GM12875 (cell line): ENCODE data around the gene MSRB3.
"Not testable (repeated sequence)": the region's sequence is repeated elsewhere in the genome, so short reads cannot be mapped to it uniquely, and the experiment has no call there.

ENCODE experiments used
- H3K4me3 ChIP-seq: one replicate; pipeline ENCODE4 v1.5.1; 2011; ENCODE audit warnings: low read depth, low read length, control low read depth
- TF ChIP-seq, protein P1 (sequence below): IDR thresholded peaks from 2 replicates; pipeline ENCODE4 v1.5.1; 2011; ENCODE audit warnings: low read depth, mild to moderate bottlenecking, control low read depth, inconsistent platforms, low read length, moderate library complexity, borderline replicate concordance; ENCODE audit not compliant: insufficient read depth

MSRB3 gene

DNA sequence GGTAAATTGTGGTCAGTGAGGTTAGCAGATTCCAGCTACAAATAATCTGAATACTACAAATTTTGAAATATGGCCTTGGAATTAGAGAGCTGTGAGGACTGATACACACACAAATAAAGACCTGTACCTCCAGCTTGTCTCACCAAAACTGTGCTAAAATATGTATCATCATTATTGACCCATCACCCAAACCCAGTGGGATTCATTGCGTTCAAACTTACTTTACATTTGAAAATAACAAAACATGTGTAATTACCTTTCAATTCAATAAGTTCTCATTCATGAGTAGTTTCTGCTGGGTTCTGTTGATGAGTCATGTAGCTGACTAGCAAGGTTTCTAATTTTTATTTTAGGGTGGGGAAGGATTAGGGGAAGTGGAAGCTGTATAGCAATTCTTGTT is 170.9 kb downstream of the MSRB3 start:
- TF ChIP-seq, protein P1, sequence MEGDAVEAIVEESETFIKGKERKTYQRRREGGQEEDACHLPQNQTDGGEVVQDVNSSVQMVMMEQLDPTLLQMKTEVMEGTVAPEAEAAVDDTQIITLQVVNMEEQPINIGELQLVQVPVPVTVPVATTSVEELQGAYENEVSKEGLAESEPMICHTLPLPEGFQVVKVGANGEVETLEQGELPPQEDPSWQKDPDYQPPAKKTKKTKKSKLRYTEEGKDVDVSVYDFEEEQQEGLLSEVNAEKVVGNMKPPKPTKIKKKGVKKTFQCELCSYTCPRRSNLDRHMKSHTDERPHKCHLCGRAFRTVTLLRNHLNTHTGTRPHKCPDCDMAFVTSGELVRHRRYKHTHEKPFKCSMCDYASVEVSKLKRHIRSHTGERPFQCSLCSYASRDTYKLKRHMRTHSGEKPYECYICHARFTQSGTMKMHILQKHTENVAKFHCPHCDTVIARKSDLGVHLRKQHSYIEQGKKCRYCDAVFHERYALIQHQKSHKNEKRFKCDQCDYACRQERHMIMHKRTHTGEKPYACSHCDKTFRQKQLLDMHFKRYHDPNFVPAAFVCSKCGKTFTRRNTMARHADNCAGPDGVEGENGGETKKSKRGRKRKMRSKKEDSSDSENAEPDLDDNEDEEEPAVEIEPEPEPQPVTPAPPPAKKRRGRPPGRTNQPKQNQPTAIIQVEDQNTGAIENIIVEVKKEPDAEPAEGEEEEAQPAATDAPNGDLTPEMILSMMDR: no peak

GRCh38 chr12:65450625-65451024 is 172.1 kb downstream of the MSRB3 start:
- TF ChIP-seq, protein P1: no peak

More for the DNA sequence above, 170.9 kb downstream of the MSRB3 start:
- H3K4me3 ChIP-seq: no peak overlapping the region

DNA sequence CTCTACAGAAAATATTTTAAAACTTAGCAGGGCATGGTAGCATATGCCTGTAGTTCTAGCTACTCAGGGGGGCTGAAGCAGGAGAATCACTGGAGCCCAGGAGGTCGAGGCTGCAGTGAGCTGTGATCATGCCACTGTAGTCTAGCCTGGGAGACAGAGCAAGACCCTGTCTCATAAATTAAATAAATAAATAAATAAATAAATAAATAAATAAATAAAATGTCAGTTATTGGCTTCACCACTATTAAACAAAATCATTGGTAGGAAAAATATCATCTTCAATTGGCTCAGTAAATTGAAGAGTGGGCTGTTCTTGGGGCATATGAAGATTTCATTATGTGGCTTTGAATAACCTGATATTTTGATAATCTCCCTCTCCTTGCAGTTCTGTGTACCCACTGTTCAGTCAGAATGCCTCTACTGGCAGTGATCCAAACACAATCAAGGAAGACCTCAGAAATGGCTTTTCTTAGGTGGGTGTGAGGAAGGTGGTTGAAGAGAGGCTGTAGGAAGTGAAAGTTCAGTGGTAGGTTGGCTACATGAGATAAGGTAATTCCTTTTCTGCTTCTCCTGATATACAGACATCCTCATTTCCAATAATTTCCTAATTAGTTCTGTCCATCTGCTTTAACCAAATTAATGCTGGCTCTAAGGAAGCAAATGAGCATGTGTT is 175.8 kb downstream of the MSRB3 start:
- TF ChIP-seq, protein P1: no peak
- H3K4me3 ChIP-seq: no peak overlapping the region

More at GRCh38 chr12:65450625-65451024, 172.1 kb downstream of the MSRB3 start:
- no peak overlapping the region for H3K4me3 ChIP-seq

- H3K4me3 ChIP-seq: not testable (repeated sequence)
These were observed 178.9 kb downstream of the MSRB3 start for GRCh38 chr12:65457341-65457740.

GRCh38 chr12:65458718-65459117 is 180.2 kb downstream of the MSRB3 start:
- no peak overlapping the region for H3K4me3 ChIP-seq
- TF ChIP-seq, protein P1: no peak

GRCh38 chr12:65459545-65459944 is 181.1 kb downstream of the MSRB3 start:
- no peak overlapping the region for H3K4me3 ChIP-seq

GRCh38 chr12:65460063-65460462 is 181.6 kb downstream of the MSRB3 start:
- TF ChIP-seq, protein P1: no peak
- no peak overlapping the region for H3K4me3 ChIP-seq

More at GRCh38 chr12:65459545-65459944, 181.1 kb downstream of the MSRB3 start:
- TF ChIP-seq, protein P1: no peak
